ENCODE data around the gene CFAP69. TPM values are rescaled to one million over a fixed set of nuclear protein-coding genes. Genes with fewer than 3 reads are reported as not detected.
A peak's percentile ranks its signal among the peaks of the same experiment; 100 is the strongest.

Gene CFAP69
- total RNA-seq, 4 donors from 2014 or later, result 3.0 to 8.6 (median 7.5) TPM

- DNase-seq (ENCODE audit: extremely low spot score), result no peak
- Histone ChIP-seq H3K9me3 (no peaks in the 10 kb centered on the region), H3K36me3 (no peaks in the 10 kb centered on the region), H3K27ac (replicated peaks in 1 of 4) (no peak overlapping the region), H3K27me3 (no peaks in the 10 kb centered on the region), H3K4me3 (no peak overlapping the region), H3K4me1 (peaks cover 12 to 30% (median 20%) of the 10 kb centered on the region in 4 donors)
- TF ChIP-seq POLR2AphosphoS5 (IDR thresholded peaks at IDR 0.05), result no peak
- TF ChIP-seq EP300 (IDR thresholded peaks at IDR 0.05), result no peak
- no peak for TF ChIP-seq CTCF (IDR thresholded peaks at IDR 0.05)
- TF ChIP-seq POLR2A (IDR thresholded peaks at IDR 0.05; ENCODE audit: low read depth), result no peak
- intact Hi-C loops (cut with DNase I), result no loop called here
- 40% methylated on average over 1 of the region's 1 CpG for WGBS
Measured at GRCh38 chr7:90243556-90243955, 1.4 kb upstream of the CFAP69 start.

GRCh38 chr7:90244565-90244908 is 437 bp upstream of the CFAP69 start:
- Histone ChIP-seq H3K27ac (replicated peaks in 1 of 4) (peak overlapping the region in 1 of 4 donors; percentile 70), H3K4me3 (peak overlapping the region; percentile 74 to 89 (median 78)), H3K9me3 (no peaks in the 10 kb centered on the region), H3K4me1 (peaks cover 12 to 30% (median 20%) of the 10 kb centered on the region in 4 donors), H3K27me3 (no peaks in the 10 kb centered on the region), H3K36me3 (no peaks in the 10 kb centered on the region)
- intact Hi-C loops (cut with DNase I), result no loop called here
- TF ChIP-seq CTCF (IDR thresholded peaks at IDR 0.05), result no peak
- TF ChIP-seq EP300 (IDR thresholded peaks at IDR 0.05), result no peak
- no peak for TF ChIP-seq POLR2AphosphoS5 (IDR thresholded peaks at IDR 0.05)
- TF ChIP-seq POLR2A (IDR thresholded peaks at IDR 0.05; ENCODE audit: low read depth), result no peak
- WGBS, result 15% methylated on average over 6 of the region's 6 CpGs
- no peak for DNase-seq (ENCODE audit: extremely low spot score)

- Histone ChIP-seq H3K27me3 (no peaks in the 10 kb centered on the region), H3K9me3 (no peaks in the 10 kb centered on the region), H3K4me3 (peak overlapping the region; percentile 74 to 89 (median 78)), H3K27ac (replicated peaks in 1 of 4) (no peak overlapping the region), H3K36me3 (no peaks in the 10 kb centered on the region), H3K4me1 (peaks cover 15 to 38% (median 25%) of the 10 kb centered on the region in 4 donors)
- TF ChIP-seq POLR2AphosphoS5 (IDR thresholded peaks at IDR 0.05) (peak in 1 of 2 donors; percentile 16), EP300 (IDR thresholded peaks at IDR 0.05) (no peak)
- 41% methylated on average over 9 of the region's 9 CpGs for WGBS
- intact Hi-C loops (cut with DNase I), result loop anchor here (5.0 kb wide), 1 partner anchor 34 kb away; the partner anchor contains the start of gene STEAP2
- no peak for DNase-seq (ENCODE audit: extremely low spot score)
Measured at GRCh38 chr7:90246171-90246570, 1.2 kb downstream of the CFAP69 start.

GRCh38 chr7:90248706-90249105 is 3.7 kb downstream of the CFAP69 start:
- H3K27ac ChIP-seq (replicated peaks in 1 of 4), result no peak overlapping the region
- peaks cover 15 to 43% (median 26%) of the 10 kb centered on the region in 4 donors for H3K4me1 ChIP-seq
- no peaks in the 10 kb centered on the region for H3K9me3 ChIP-seq
- H3K36me3 ChIP-seq, result no peaks in the 10 kb centered on the region
- TF ChIP-seq CTCF (IDR thresholded peaks at IDR 0.05), result no peak
- no peaks in the 10 kb centered on the region for H3K27me3 ChIP-seq
- no peak for DNase-seq (ENCODE audit: extremely low spot score)
- no peak overlapping the region for H3K4me3 ChIP-seq
- intact Hi-C loops (cut with DNase I), result loop anchor here (5.0 kb wide), 1 partner anchor 36 kb away; the partner anchor contains the start of gene STEAP2
- 78% methylated on average over 3 of the region's 3 CpGs for WGBS

GRCh38 chr7:90250601-90251303 is 5.8 kb downstream of the CFAP69 start:
- Histone ChIP-seq H3K9me3 (no peaks in the 10 kb centered on the region), H3K27ac (replicated peaks in 1 of 4) (peak overlapping the region; percentile 27 to 47 (median 40)), H3K27me3 (no peaks in the 10 kb centered on the region), H3K4me3 (no peak overlapping the region), H3K4me1 (peaks cover 9 to 29% (median 16%) of the 10 kb centered on the region in 4 donors), H3K36me3 (no peaks in the 10 kb centered on the region)
- no peak for TF ChIP-seq CTCF (IDR thresholded peaks at IDR 0.05)
- TF ChIP-seq POLR2AphosphoS5 (IDR thresholded peaks at IDR 0.05), result no peak
- no peak for TF ChIP-seq EP300 (IDR thresholded peaks at IDR 0.05)
- no peak for TF ChIP-seq POLR2A (IDR thresholded peaks at IDR 0.05; ENCODE audit: low read depth)
- intact Hi-C loops (cut with DNase I), result no loop called here
- no peak for DNase-seq (ENCODE audit: extremely low spot score)
- WGBS, result 35% methylated on average over 3 of the region's 3 CpGs

Measured in esophagus muscularis mucosa (tissue), 4 donors.